Peyer's patch (tissue), 4 donors: Measurements from ENCODE around the gene PIK3R3. TPM values are rescaled to one million over a fixed set of nuclear protein-coding genes. Genes with fewer than 3 reads are reported as not detected.

Source experiments
- DNase-seq, 3 donors: peaks; one replicate each; pipeline ENCODE4 v3.0.0-alpha.2; 2017 to 2019
- H3K27ac ChIP-seq, 4 donors: fragments of 200-600 bp; sonication (generic); one replicate each; pipeline ENCODE4 v1.5.1; 2016 to 2019
- H3K27me3 ChIP-seq, 2 donors: fragments of 200-600 bp; sonication (generic); one replicate each; pipeline ENCODE4 v1.5.1; 2019
- H3K36me3 ChIP-seq, 3 donors: fragments of 200-600 bp; sonication (generic); one replicate each; pipeline ENCODE4 v1.5.1; 2016 to 2019
- H3K4me1 ChIP-seq, 4 donors: fragments of 200-600 bp; sonication (generic); one replicate each; pipeline ENCODE4 v1.5.1; 2016 to 2019
- H3K4me3 ChIP-seq, 4 donors: fragments of 200-600 bp; sonication (generic); 1 replicate in 3 of 4; 2 replicates in 1 of 4; pipeline ENCODE4 v1.5.1; 2016 to 2019; ENCODE audit warnings: mild to moderate bottlenecking in 1 of 4
- H3K9me3 ChIP-seq, 4 donors: fragments of 200-600 bp; sonication (generic); one replicate each; pipeline ENCODE4 v1.5.1; 2016 to 2019; ENCODE audit warnings: mild to moderate bottlenecking in 1 of 4
- CTCF ChIP-seq, 6 experiments: fragments of 450-650 bp in 4 of 6; fragments of 200-600 bp in 2 of 6; sonication (generic) in 1 of 6; IDR thresholded peaks; one replicate each; pipeline ENCODE4 v1.5.1; 2017 to 2019; ENCODE audit warnings: antibody characterized with exemption in 6 of 6, mild to moderate bottlenecking in 3 of 6, moderate library complexity in 1 of 6
- POLR2A ChIP-seq, 2 donors: fragments of 450-650 bp; IDR thresholded peaks; one replicate each; pipeline ENCODE4 v1.5.1; 2017; ENCODE audit warnings: antibody characterized with exemption in 2 of 2, mild to moderate bottlenecking in 2 of 2, moderate library complexity in 2 of 2
- total RNA-seq, 4 donors: library from RNA; depleted of rRNA; stranded (reverse); fragments of >200 nt; gene quantifications; one replicate each; pipeline ENCODE4 v1.1.0, GENCODE V29; 2016

The PIK3R3 gene
- total RNA-seq, 4 donors from 2014 or later = 2.8 to 12.4 (median 6.4) TPM

- Histone ChIP-seq H3K27me3 (no peaks in the 10 kb centered on the region), H3K9me3 (no peaks in the 10 kb centered on the region), H3K4me3 (no peak overlapping the region), H3K4me1 (no peaks in the 10 kb centered on the region), H3K27ac (no peak overlapping the region), H3K36me3 (no peaks in the 10 kb centered on the region)
- no peak for TF ChIP-seq CTCF (IDR thresholded peaks at IDR 0.05)
- TF ChIP-seq POLR2A (IDR thresholded peaks at IDR 0.05) = no peak
- DNase-seq = no peak
These were observed 44.5 kb downstream of the PIK3R3 start for GRCh38 chr1:46087891-46088290.

DNA sequence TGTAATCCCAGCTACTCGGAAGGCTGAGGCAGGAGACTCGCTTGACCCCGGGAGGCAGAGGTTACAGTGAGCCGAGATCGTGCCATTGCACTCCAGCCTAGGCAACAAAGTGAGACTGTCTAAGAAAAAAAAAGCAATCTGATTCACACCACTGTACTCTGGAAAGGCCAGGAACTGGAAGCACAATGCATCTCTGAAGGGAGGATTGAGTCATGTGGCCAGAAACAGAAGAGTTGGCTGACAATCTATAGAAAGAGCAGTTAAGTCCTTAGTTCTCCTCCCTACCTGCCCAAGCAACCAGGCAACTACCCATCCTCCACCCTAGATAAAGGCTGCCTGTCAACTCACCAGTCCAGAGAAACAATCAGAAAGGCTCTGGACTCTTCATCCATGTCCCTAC, 45.9 kb downstream of the PIK3R3 start:
- no peak for TF ChIP-seq CTCF (IDR thresholded peaks at IDR 0.05)
- no peak for TF ChIP-seq POLR2A (IDR thresholded peaks at IDR 0.05)
- Histone ChIP-seq H3K36me3 (no peaks in the 10 kb centered on the region), H3K9me3 (no peaks in the 10 kb centered on the region), H3K4me3 (no peak overlapping the region), H3K27me3 (no peaks in the 10 kb centered on the region), H3K27ac (no peak overlapping the region), H3K4me1 (no peaks in the 10 kb centered on the region)
- DNase-seq = no peak

DNA sequence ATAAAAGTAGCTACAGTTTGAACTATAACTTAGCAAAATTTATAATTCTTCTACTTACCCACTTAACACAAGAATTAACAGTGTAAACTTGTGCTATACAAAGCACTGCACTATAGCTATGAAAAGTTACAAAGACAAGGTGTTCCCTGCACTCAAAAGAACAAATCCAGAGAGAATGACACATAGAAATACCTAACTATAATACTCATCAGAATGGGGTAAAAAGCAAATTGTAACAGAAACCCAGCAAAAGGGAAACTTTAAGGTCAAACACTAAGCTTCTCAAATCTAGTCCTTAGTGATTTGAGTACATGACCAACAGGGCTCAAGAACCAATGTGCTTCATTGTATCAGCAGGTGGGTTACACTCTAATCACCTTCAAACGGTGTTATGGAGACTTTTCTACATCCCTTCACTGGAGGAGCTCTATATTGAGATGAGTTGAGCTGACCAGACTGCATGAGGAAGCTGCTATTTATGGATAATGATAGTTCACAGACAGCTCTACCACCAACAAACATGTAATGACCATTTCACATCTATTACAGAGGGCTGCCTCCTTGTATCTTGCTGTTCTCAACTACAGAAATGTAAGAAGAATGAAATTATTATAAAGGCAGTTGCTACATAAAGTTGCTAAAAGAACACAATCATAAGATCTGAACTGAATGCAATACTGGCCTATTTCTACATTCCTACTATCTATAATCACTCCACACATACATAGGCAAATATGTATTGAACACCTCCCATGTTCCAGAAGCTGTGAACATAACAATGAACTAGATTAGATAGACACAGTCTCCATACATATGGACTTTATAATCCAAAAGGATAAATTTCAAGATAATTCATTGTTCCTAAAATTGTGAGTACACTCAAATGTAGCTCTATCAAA, 47.6 kb downstream of the PIK3R3 start:
- Histone ChIP-seq H3K9me3 (no peaks in the 10 kb centered on the region), H3K4me3 (no peak overlapping the region), H3K36me3 (no peaks in the 10 kb centered on the region), H3K27me3 (no peaks in the 10 kb centered on the region), H3K4me1 (no peaks in the 10 kb centered on the region), H3K27ac (no peak overlapping the region)
- no peak for TF ChIP-seq CTCF (IDR thresholded peaks at IDR 0.05)
- TF ChIP-seq POLR2A (IDR thresholded peaks at IDR 0.05) = no peak
- no peak for DNase-seq

DNA sequence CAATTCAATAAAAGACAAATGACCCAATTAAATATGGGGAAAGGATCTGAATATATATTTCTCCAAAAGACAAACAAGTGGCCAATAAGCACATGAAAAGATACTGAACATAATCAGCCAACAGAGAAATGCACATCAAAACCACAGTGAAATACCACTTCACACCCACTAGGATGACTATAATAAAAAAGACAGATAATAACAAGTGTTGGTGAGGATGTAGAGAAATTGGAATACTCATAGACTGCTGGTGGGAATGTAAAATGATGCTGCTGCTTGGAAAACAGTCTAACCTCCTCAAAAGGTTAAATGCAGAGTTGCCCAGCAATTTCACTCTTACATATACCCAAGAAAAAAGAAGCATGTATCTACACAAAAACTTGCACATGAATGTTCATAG, 48.9 kb downstream of the PIK3R3 start:
- Histone ChIP-seq H3K36me3 (no peaks in the 10 kb centered on the region), H3K9me3 (no peaks in the 10 kb centered on the region), H3K27me3 (no peaks in the 10 kb centered on the region), H3K27ac (no peak overlapping the region), H3K4me3 (no peak overlapping the region), H3K4me1 (no peaks in the 10 kb centered on the region)
- no peak for DNase-seq
- TF ChIP-seq CTCF (IDR thresholded peaks at IDR 0.05) (no peak), POLR2A (IDR thresholded peaks at IDR 0.05) (no peak)

GRCh38 chr1:46081619-46082018, 50.8 kb downstream of the PIK3R3 start:
- no peak overlapping the region for H3K4me3 ChIP-seq
- TF ChIP-seq POLR2A (IDR thresholded peaks at IDR 0.05) (no peak), CTCF (IDR thresholded peaks at IDR 0.05) (no peak)
- no peak for DNase-seq
- H3K27ac ChIP-seq = no peak overlapping the region
- H3K9me3 ChIP-seq = no peaks in the 10 kb centered on the region
- no peaks in the 10 kb centered on the region for H3K36me3 ChIP-seq
- no peaks in the 10 kb centered on the region for H3K27me3 ChIP-seq
- H3K4me1 ChIP-seq = no peaks in the 10 kb centered on the region
